T-helper 1 cell treated with Interleukin-12 subunit alpha and Interleukin-12 subunit beta and Interleukin-4 antibody, amounts not matched to agents 30 μg/mL and 1 μg/mL, for 36 hours (primary cell): ENCODE measurements around the gene CCDC85B.
"Not testable (repeated sequence)": the region's sequence is repeated elsewhere in the genome, so short reads cannot be mapped to it uniquely, and the experiment has no call there.

ENCODE experiments used
- H3K27ac Mint-ChIP-seq: one replicate; pipeline ENCODE4 v1.8.0; 2021; ENCODE audit warnings: mild to moderate bottlenecking, mixed read lengths
- H3K27me3 Mint-ChIP-seq: one replicate; pipeline ENCODE4 v1.8.0; 2021; ENCODE audit warnings: low read depth, mixed read lengths
- H3K36me3 Mint-ChIP-seq: one replicate; pipeline ENCODE4 v1.8.0; 2021; ENCODE audit warnings: low read depth, mixed read lengths
- H3K4me1 Mint-ChIP-seq: one replicate; pipeline ENCODE4 v1.8.0; 2021; ENCODE audit warnings: low read depth, mixed read lengths
- H3K4me3 Mint-ChIP-seq: one replicate; pipeline ENCODE4 v1.8.0; 2021; ENCODE audit warnings: mild to moderate bottlenecking, moderate library complexity, mixed read lengths
- H3K9me3 Mint-ChIP-seq: one replicate; pipeline ENCODE4 v1.8.0; 2021; ENCODE audit warnings: mixed read lengths

The CCDC85B gene

DNA sequence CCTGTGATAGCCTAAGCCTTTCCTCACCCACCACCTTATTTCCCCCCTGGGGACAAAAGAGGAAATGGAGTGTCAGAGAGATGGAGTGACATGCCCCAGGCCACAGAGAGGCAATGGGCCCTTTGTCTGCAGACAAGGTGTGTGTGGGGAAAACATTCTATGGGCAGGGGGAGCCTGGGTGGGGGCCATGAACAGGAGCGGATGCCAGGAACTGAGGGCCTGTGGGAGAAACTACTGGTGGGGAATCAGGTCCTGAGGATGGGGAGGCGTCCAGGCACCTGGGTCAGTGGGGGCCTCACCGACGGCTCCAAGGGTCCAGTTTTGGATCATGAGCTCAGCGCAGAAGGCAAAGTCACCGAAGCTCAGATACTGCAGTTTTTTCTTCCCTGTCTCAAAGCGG, 5.2 kb upstream of the CCDC85B start:
- Mint-ChIP-seq H3K27ac (no peak overlapping the region), H3K27me3 (no peaks in the 10 kb centered on the region), H3K9me3 (no peaks in the 10 kb centered on the region), H3K36me3 (peaks cover 23% of the 10 kb centered on the region), H3K4me1 (peaks cover 52% of the 10 kb centered on the region), H3K4me3 (no peak overlapping the region)

DNA sequence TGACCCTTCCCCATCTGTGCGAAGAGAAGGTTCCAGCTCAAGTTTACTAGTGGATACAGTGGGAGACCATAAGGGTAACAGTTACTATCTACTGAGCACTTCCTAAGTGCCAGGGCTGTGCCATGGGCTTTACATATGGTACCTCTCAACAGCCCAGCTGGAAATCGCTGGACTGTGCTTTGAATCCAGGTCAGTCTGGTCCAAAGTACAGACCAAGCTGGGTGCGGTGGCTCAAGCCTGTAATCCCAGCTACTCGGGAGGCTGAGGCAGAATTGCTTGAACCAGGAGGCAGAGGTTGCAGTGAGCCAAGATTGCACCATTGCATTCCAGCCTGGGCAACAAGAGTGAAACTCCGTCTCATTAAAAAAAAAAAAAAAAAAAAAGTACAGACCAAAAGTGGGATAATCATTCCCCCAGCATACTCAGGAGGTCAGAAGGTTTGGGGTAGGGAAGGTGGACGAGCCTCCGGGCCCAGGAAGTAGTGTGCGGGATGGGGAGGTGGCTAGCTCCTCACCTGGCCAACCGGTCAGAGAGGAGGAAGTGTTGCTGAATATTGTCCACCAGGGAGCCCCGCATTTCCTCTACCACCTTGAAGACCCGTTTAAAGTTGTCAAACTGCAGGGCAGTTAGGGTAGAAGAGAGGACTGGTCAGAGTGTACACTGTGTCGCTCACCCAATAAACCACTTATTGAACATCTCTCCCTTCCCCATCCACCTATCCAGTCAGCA, 4.5 kb upstream of the CCDC85B start:
- H3K36me3 Mint-ChIP-seq, result peaks cover 23% of the 10 kb centered on the region
- H3K27ac Mint-ChIP-seq, result no peak overlapping the region
- H3K4me1 Mint-ChIP-seq, result peaks cover 46% of the 10 kb centered on the region

DNA sequence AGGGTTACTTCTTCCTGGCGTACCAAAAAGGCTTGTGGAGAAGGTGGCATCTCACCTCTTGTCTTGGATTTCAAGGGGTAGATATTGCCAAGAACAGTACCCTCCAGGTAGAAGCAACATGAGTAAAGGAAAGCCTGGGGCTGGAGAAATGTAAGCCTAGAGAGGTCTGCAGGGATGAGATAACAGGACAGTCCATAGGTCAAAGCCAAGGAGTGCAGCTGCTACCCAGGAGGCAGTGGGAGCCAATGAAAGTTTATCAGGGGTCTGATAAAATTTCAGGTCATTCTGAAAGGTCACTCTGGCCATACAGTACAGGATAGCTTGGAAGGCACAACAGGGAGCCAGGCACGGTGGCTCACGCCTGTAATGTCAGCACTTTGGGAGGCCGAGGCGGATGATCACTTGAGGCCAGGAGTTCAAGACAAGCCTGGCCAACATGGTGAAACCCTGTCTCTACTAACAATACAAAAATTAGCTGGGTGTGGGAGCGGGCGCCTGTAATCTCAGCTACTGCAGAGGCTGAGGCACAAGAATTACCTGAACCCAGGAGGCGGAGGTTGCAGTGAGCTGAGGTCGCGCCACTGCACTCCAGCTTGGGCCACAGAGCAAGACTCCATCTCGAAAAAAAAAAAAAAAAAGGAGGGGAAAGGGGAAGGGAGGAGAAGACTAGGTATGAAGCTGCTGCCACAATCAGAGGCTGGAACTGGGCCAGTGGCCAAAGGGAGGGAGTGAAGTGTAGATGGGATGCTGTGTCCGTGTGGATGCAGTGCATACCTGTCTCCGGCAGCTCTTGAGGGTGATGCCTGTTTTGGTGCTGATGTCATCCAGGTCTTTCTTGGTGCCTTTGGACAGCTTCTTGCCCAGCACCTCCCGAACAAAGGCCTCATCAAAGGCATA, 3.4 kb upstream of the CCDC85B start:
- Mint-ChIP-seq H3K27me3 (no peaks in the 10 kb centered on the region), H3K27ac (peak overlapping the region; percentile 45), H3K4me1 (peaks cover 48% of the 10 kb centered on the region), H3K4me3 (peak overlapping the region; percentile 92), H3K36me3 (peaks cover 23% of the 10 kb centered on the region), H3K9me3 (no peaks in the 10 kb centered on the region)

More for the DNA sequence above, 4.5 kb upstream of the CCDC85B start:
- H3K27me3 Mint-ChIP-seq, result no peaks in the 10 kb centered on the region
- no peaks in the 10 kb centered on the region for H3K9me3 Mint-ChIP-seq
- H3K4me3 Mint-ChIP-seq, result peak overlapping the region; percentile 92

DNA sequence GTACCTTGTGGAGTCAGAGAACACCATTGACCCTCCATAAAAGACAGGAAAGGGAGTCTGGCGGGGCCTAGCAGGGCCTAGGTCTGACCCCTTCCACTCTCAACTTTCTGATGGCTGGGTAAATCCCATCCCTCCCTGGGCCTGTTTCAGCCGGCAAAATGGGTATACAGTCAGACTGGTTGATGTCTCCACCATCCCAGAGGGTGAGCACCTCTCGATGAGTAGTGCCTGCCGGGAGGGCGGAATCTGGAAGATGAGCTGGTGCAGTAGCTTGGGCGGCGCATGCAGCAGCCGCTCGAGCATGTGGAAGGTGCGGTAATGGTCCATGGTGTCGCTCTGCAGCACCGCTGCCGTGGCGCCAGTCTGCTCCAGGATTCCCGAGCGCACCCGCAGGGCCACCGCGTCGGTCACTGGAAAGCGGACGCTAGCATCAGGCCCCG, 2.7 kb upstream of the CCDC85B start:
- peaks cover 54% of the 10 kb centered on the region for H3K4me1 Mint-ChIP-seq
- H3K27me3 Mint-ChIP-seq, result no peaks in the 10 kb centered on the region
- H3K27ac Mint-ChIP-seq, result peak overlapping the region; percentile 97
- peaks cover 23% of the 10 kb centered on the region for H3K36me3 Mint-ChIP-seq
- H3K9me3 Mint-ChIP-seq, result no peaks in the 10 kb centered on the region
- peak overlapping the region; percentile 92 for H3K4me3 Mint-ChIP-seq

DNA sequence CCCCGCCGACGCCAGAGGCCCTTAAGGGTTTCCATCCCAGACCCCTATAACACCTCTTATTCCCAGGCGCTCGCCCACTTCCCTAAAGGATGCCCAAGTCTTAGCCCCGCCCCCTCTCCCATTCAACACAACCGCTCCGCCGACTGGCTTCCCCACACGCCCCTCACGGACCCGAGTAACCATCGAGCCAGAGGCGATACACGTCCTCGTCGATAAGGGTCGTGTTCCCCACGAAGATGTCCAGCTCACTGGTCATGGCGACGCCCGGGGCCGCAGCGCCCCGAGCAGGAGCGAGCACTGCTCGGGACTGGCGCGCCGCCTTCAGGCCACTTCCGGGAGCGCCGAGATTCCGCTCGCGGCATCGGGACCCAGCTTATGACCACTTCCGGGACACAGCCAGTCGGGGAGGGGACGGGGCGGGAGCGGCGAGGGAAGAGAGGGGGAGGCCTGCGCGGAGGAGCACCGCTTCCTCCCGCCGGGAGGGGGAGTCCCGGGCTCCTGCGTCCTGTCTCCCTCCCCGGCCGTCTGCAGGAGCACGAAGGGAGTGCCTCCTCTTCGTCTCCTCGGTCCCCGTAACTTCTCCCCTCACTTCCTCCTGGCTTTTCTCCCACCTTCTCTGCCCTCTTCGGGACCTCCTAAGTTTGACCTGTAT, 2.2 kb upstream of the CCDC85B start, which contains the start of gene FIBP:
Gene FIBP, minus strand, starts transcription at position 309 of the 652 bp plus-strand sequence. Its CDS starts 53 bp downstream, at position 256.
- Mint-ChIP-seq H3K9me3 (no peaks in the 10 kb centered on the region), H3K36me3 (peaks cover 23% of the 10 kb centered on the region), H3K4me3 (peak within 1 kb of the TSS; percentile 92), H3K4me1 (peaks cover 60% of the 10 kb centered on the region), H3K27ac (peak within 1 kb of the TSS; percentile 97), H3K27me3 (no peaks in the 10 kb centered on the region)

DNA sequence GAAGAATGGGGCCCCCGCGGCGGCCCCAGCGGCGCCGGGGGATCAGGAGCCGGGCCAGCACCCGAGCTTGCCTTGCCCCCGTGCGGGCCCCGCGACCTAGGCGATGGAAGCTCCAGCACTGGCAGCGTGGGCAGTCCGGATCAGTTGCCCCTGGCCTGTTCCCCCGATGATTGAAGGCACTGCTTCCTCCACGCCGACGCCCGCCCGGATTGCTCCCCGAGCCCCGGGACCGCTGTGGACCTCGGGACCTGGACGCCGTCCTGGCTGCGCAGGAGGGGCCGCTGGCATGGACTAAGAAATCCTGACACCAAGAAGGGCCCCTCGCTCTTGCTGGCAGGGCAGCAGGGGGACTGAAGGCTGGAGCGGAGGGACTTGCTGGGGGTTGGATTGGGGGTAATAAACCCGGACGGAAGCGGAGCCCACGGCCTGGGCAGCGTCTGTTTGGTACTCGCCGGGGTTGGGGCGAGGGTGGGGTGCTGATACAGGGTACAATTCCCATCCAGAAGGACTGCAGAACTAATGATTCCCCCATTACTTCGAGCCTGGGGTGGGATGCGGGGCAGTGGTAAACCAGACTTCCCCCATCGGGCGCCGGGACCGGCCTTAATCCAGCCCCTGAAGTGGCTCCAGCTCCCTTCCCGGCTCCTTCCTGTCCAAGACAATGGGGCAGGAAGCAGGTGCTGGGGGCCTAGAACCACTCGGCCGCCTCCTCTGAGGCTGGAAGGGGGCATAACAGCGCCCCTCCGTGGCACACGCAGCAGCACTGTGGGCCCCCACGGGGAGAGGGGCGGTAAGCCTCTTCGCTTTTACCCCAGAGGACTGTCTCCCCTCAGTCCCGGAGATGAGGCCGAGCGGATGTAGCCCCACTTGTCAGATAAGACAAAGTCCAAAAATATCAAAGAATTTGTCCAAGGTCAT, 1.0 kb downstream of the CCDC85B start:
- H3K4me3 Mint-ChIP-seq, result peak overlapping the region; percentile 73
- peaks cover 58% of the 10 kb centered on the region for H3K4me1 Mint-ChIP-seq
- H3K9me3 Mint-ChIP-seq, result no peaks in the 10 kb centered on the region
- peak overlapping the region; percentile 76 for H3K27ac Mint-ChIP-seq
- H3K36me3 Mint-ChIP-seq, result peaks cover 8% of the 10 kb centered on the region
- no peaks in the 10 kb centered on the region for H3K27me3 Mint-ChIP-seq

DNA sequence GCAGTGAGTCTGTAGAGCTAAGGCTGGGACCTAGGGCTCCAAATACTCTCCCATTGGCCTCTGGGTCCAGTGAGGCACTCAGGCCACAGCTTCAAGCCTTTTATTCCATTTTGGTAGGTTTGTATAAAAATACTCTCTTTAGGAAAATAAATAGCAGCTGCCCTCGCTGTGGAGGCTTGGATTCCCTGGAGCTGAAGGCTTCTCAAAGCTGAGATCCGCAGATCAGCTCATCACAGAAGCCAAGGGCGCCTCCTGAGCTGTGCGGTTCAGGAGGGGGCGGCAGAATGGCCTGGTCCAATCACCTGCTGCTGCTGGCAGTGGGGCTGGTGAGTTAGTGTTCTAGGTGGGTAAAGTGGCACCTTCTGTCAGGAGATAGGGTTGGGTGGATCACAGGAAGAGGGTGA, 1.7 kb downstream of the CCDC85B start:
- not testable (repeated sequence) for H3K36me3 Mint-ChIP-seq, H3K9me3 Mint-ChIP-seq, H3K27me3 Mint-ChIP-seq
- Mint-ChIP-seq H3K4me3 (peak overlapping the region; percentile 65), H3K27ac (peak overlapping the region; percentile 76), H3K4me1 (peaks cover 57% of the 10 kb centered on the region)

DNA sequence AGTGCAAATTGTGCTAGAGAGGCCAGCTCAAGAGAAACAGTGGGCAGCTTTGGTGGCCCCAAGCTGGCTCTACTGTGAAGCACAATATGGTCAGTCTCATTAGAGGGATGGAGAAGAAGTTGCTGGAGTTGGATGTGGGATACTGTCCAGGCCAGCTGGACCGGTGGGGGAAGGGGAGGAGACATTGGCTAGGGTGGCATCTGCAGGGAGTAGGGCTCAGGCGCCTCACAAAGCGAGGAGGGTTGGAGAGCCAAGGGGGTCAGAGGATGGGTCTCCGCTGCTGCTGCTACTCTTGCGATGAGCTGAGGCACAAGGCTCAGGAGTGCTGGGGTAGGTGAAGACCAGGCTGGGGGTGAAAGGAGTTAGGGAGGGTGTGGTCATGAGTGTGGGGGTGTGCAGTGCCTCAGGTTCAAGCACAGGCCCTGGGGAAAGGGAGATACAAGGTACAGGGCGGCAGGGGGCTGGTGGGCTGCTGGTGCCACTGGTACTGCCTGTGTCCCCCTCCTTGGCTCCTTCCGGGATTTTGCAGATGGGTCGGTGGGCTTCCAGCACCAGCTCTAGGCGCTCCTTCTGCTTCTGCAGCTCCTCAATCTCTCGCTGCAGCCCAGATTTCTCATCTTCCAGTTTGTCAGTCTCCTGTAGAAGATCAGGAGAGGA, 2.3 kb downstream of the CCDC85B start:
- peaks cover 4% of the 10 kb centered on the region for H3K36me3 Mint-ChIP-seq
- peaks cover 57% of the 10 kb centered on the region for H3K4me1 Mint-ChIP-seq
- H3K27ac Mint-ChIP-seq, result peak overlapping the region; percentile 84
- H3K9me3 Mint-ChIP-seq, result no peaks in the 10 kb centered on the region
- peak overlapping the region; percentile 65 for H3K4me3 Mint-ChIP-seq
- H3K27me3 Mint-ChIP-seq, result no peaks in the 10 kb centered on the region

DNA sequence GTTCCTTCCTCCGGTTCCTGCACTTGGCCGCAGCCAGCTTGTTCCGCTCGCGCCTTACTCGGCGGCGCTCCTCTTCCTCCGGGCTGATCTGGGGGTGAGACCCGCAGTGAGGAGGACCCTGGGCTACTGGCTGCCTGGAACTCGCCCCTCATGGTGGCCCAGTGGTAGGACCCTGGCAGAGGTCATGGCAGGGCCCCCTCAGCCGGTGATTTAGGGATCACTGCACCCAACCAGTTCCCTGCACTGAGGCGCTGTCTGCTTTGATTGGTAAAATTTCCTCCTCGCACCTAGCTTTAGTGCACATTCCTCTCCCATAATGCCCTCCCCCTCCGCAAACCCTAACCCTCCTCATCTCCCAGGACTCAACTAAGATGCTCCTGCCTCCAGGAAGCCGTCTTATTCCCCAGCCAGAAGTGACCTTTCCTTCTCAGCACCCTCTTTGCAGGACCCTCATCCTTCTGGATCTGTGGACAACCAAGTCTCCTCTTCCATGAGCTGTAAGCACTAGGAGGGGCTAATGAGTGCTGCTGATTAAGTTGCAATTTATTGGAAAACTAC, 3.6 kb downstream of the CCDC85B start:
- peak overlapping the region; percentile 65 for H3K4me3 Mint-ChIP-seq
- peak overlapping the region; percentile 84 for H3K27ac Mint-ChIP-seq
- no peaks in the 10 kb centered on the region for H3K27me3 Mint-ChIP-seq
- peaks cover 2% of the 10 kb centered on the region for H3K36me3 Mint-ChIP-seq
- no peaks in the 10 kb centered on the region for H3K9me3 Mint-ChIP-seq
- peaks cover 53% of the 10 kb centered on the region for H3K4me1 Mint-ChIP-seq

DNA sequence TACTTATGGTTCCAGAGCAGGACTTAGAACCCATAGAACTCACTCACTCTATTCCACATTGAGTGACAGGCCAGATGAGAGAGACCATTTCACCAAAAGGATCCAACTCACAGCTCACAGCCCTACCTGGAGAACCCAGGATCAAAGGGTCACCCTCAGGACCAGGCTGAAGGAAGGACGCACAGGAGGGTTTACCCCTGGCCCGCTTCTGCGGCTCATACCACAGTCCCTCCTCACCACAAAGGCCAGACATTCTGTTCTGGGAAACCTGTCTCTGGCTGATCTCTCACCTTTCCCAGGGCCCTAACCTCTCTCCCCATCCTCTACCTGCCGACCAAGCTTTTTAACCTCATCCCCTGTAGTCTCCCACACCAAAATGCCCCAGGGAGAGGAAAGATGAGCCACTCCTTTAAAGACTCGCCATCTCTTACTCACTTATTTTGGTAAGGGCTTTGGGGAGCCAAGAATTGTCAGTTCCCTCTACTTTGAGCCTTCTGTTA, 5.1 kb downstream of the CCDC85B start:
- peak overlapping the region; percentile 62 for H3K27ac Mint-ChIP-seq
- H3K4me3 Mint-ChIP-seq, result peak overlapping the region; percentile 25
- H3K36me3 Mint-ChIP-seq, result peaks cover 2% of the 10 kb centered on the region
- peaks cover 41% of the 10 kb centered on the region for H3K4me1 Mint-ChIP-seq
- no peaks in the 10 kb centered on the region for H3K27me3 Mint-ChIP-seq
- no peaks in the 10 kb centered on the region for H3K9me3 Mint-ChIP-seq

DNA sequence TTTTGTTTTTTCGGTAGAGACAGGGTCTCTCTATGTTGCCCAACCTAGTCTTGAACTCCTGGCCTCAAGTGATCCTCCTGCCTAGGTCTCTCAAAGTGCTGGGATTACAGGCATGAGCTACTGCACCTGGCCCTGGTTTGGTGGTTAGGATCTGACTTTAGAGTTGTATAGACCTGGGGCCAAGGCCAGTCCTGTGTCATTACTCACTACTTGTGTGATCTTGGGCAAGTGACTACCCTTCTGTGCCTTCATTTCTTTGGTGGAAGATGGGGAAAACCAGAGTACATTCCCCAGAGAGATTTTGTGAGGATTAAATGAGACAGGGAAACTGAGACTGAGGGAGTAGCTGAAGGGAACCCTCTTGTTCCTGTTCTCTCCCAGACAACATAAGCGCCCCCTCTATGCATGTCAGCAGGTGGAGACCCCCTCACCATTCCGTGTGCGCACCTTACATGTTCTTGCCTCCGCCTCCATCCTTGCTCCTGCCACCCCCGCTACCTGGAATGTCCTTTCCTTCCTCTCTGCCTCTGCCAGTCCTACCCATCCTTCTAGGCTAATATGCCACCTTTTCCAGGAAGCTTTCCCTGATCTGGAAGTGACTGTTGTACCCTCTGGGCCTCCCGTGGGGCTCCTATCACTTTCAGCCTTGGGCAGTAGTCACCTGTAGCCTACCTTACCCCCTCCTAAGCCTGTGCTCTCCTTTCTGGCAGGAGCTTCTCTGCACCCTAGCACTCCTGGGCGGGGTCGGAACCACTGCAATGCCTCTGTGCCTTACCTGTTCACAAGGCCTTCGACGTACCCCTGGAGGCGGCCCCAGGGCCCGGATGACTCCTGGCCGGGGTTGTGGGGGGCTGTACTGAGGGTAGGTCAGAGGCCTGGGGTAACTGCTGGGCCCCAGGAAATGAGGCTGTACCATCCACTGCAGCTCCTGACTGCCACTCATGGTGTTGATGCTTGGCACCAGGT, 5.8 kb downstream of the CCDC85B start:
- peaks cover 43% of the 10 kb centered on the region for H3K4me1 Mint-ChIP-seq
- peaks cover 2% of the 10 kb centered on the region for H3K36me3 Mint-ChIP-seq
- no peaks in the 10 kb centered on the region for H3K27me3 Mint-ChIP-seq
- no peak overlapping the region for H3K4me3 Mint-ChIP-seq
- peak overlapping the region; percentile 62 for H3K27ac Mint-ChIP-seq
- no peaks in the 10 kb centered on the region for H3K9me3 Mint-ChIP-seq

DNA sequence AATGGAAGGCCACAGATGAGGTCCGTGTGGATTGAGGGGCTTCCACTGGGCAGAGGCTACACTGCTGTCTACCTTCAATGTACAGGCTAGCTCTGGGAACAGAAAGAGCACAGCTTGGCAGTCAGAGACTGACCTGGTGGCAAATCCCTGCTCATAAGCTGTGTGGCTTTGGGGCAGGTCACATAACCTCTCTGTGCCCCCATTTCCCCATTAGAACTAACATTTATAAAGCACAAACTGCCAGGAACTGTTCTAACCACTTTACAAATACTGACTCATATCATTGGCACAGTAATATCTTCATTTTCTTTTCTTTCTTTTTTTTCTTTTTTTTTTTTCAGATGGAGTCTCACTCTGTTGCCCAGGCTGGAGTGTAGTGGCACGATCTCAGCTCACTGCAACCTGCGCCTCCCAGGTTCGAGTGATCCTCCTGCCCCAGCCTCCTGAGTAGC, 6.6 kb downstream of the CCDC85B start:
- Mint-ChIP-seq H3K27ac (peak overlapping the region; percentile 31), H3K9me3 (no peaks in the 10 kb centered on the region), H3K36me3 (peaks cover 2% of the 10 kb centered on the region), H3K4me1 (peaks cover 42% of the 10 kb centered on the region), H3K4me3 (peak overlapping the region; percentile 28), H3K27me3 (peaks cover 1% of the 10 kb centered on the region)
